HG03469 (cell line): ENCODE measurements around the gene NOVA1.

ENCODE experiments used
- ATAC-seq: cut with Tn5 transposase; IDR thresholded peaks from one replicate; pipeline ENCODE4 v1.9.1; 2021; ENCODE audit warnings: mild to moderate bottlenecking, moderate library complexity, moderate number of reproducible peaks; ENCODE audit not compliant: unreplicated experiment

NOVA1 gene

DNA sequence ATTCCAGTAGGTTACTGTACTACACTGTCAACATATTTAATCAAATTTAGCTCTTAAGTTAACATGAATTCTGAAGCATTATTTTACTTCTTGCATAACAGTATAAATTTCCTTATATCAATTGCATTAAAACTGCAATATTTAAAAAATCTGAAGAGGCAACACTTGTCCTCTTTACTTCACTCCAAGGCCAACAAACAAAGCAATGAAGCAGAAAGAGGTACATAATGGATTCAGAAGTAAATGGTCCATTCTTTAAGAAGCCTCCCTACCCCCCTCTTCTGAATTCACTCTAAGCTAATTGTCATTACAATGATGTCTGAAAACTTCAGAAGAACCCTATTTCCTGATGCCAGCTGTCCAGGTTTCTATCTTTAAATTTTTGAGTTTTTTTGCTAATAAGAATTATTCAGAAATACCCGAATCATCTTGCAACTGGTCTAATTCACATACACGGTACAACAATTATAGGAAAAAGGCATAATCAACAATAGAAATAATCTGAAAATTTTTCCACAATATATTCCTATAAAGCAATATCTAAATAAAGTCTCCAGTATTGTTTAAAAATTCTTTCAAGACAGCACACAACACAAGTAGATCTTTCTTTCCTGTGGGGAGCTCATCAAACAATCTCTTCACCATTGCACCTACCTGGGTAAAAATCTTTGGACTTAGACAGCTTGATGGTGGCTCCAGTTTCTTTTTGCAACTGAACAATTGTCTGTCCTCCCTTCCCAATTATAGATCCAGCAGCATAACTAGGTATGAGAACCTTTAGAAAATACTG lies 2.9 kb downstream of the NOVA1 start:
- ATAC-seq, result no peak

DNA sequence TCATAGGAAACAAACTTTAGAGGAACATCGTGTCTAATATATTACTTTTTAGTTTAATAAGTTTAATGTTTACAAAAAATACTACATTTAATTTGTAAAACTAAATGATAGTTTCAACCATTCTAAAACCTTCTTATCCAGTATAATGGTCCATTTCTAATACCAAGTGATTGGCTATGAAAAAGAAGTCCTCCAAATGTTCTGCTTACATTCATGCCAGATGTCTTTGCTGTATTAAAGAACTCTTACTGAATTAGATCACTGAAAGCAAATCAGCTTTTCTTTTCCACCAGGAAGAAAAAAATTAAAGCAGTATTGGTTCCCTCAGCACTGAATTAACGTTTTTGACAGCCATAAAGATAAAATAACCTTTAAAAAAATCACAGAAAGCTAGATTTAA lies 3.7 kb downstream of the NOVA1 start:
- ATAC-seq, result no peak

DNA sequence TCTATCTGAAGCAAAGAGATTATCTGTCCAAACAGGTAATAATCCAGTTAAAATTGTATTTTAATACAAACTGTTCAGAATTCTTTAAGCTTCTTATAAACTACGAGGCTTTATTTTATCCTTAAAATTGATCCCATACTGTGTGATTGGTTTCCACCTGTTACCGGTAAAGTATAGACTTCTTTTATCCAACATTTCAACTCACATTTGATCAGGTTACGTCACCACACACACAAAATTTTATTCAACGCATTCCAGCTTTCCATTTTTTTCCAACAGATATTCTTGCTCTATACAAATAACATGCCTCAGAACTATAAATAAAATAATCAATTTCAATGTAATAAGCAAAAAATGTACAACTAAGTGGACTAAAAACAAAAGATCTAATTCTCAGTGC lies 4.5 kb downstream of the NOVA1 start:
- ATAC-seq, result no peak

DNA sequence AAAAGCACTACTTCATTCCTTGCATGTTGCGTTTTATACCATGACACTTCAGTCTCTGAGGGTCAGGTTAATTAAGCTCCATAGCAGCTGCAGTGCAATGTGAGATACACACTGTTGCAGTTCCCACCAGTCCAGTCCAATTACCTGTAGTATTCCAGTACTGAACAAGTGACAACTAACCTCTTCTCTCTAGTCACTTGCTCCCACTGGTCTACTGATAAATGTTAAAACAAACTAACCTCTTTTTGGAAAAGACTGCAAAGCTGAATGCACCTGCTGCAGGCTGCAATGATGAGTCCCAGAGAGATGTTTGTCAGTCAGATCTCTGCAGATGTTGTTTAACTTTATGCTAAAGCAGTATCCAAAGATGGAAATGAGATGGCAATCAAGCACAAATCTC lies 7.9 kb downstream of the NOVA1 start:
- ATAC-seq, result no peak

DNA sequence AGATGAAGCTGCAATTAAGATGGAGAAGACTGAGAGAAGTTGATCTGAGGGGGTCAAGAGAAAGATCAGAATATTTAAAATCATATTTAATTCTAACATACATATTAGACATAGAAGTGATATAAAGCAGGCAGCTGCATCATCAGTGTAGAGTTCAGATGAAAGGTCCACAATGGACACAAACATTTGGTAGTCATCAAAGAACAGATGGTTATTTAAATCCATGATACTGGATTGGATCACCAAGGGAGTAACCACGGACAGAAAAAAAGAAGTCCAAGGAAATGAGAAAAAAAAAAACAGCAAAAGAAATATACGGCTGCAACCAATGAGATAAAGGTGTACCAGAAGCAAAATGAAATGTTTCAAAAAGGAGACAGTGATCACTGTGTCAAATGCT lies 20.1 kb downstream of the NOVA1 start:
- ATAC-seq, result no peak

- no peak for ATAC-seq
Observed at GRCh38 chr14:26554069-26554772, 43.6 kb downstream of the NOVA1 start.

GRCh38 chr14:26549571-26549970 lies 48.3 kb downstream of the NOVA1 start:
- no peak for ATAC-seq

DNA sequence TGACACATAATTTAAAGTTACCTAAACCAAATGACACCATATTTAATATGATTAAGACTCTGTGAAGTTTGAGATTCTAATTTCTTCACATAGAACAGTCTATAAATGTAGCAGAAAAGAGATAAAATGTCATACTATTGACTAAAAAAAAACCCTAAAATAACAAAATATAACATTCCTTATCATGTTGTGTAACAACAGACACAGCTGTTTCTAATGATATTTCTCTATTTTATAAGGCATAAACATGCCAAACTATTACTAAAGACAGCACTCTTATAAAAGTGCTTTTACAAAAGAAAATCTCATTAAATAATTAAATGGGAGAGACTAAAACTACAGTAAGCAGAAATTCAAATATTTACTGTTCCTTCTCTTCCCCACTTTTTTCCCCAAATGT lies 49.4 kb downstream of the NOVA1 start:
- no peak for ATAC-seq

GRCh38 chr14:26538176-26538575 lies 59.7 kb downstream of the NOVA1 start:
- no peak for ATAC-seq

- ATAC-seq, result no peak
Observed at GRCh38 chr14:26531894-26532293, 65.9 kb downstream of the NOVA1 start.

DNA sequence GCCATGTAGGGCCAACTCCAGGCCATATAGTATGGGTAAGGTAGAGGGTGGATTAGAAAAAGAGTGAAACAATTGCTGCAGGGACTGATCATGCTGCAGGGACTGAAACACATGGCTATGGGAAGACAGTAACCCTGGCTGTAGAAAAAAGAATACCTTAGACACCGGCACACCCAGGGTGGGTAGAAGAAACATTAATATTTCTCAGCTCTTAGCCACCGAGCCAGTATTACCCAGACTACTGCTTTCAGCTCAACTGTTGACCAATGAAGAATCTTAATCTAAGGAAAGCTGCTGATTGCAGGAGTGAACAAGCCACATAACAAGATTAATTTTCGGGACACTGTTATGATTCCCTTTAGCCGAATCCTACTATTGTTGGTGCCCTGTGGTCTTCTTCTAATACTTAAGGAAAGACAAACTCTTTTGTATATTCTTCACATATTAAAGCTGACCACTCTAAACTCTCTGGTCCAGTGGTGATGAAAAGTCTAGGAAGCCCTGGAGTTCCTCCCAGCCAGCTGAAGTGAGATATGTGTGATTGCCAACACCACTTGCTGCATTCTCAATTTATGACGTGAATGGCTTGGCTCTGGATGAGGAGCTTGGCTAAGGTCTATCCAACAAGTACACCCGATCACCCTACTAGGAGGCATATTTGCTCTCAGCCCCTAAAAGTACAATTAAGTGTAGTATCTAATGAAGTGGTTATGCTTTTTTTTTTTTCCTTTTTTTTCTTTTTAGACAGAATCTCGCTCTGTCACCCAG lies 69.2 kb downstream of the NOVA1 start:
- ATAC-seq, result no peak

- ATAC-seq, result no peak
Observed at GRCh38 chr14:26527095-26527494, 70.7 kb downstream of the NOVA1 start.

- ATAC-seq, result no peak
Observed at GRCh38 chr14:26526137-26526536, 71.7 kb downstream of the NOVA1 start.

DNA sequence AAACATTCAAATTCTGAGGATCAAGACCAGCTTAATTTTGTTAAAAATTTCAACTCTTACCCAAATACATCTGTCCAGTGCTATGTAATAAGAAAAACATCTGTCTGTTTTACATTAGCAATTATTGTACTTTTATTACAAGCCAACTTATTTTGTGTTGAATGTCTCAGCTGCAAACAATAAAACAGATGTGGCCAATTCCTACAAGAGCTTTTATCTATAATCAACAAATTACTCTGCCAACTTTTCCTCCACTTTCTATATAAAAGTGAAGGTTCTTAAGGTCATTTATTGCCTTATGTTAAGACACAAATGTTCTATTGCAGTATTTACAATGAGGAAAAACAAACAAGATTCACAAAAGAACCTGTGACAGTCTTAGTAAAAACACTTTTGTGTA lies 72.7 kb downstream of the NOVA1 start:
- ATAC-seq, result no peak

GRCh38 chr14:26522967-26523366 lies 74.9 kb downstream of the NOVA1 start:
- ATAC-seq, result no peak

GRCh38 chr14:26517771-26518170 lies 80.1 kb downstream of the NOVA1 start:
- no peak for ATAC-seq

DNA sequence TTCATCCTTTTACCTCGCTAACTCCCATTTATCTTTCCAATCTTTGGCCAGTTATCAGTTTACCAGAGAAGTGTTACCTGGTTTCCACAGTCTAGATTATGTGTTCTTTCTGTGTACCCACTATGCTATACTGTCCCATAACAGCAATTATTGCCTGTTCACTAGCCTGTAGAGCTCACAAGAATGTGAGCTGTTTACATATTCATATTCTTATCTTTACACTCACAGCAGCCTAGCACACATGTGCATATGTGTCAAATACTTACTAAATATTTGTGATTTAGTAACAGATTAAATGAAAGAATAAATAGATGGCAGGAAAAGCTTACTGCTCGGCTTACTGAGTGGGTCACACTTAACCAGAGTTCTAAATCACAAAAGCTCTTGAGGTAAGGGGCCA lies 97.8 kb downstream of the NOVA1 start:
- no peak for ATAC-seq

GRCh38 chr14:26499546-26499945 lies 98.3 kb downstream of the NOVA1 start:
- no peak for ATAC-seq

GRCh38 chr14:26486922-26487321 lies 110.9 kb downstream of the NOVA1 start:
- ATAC-seq, result no peak

GRCh38 chr14:26484562-26484961 lies 113.3 kb downstream of the NOVA1 start:
- ATAC-seq, result no peak

GRCh38 chr14:26478967-26479366 lies 118.9 kb downstream of the NOVA1 start:
- no peak for ATAC-seq

GRCh38 chr14:26466862-26467261 lies 131.0 kb downstream of the NOVA1 start:
- no peak for ATAC-seq
